ENCODE data around the gene TMCC1. TPM values are rescaled to one million over a fixed set of nuclear protein-coding genes. Genes with fewer than 3 reads are reported as not detected.

Gene TMCC1
- total RNA-seq, 2 experiments from 2014 or later, result 33.3 to 33.8 TPM

DNA sequence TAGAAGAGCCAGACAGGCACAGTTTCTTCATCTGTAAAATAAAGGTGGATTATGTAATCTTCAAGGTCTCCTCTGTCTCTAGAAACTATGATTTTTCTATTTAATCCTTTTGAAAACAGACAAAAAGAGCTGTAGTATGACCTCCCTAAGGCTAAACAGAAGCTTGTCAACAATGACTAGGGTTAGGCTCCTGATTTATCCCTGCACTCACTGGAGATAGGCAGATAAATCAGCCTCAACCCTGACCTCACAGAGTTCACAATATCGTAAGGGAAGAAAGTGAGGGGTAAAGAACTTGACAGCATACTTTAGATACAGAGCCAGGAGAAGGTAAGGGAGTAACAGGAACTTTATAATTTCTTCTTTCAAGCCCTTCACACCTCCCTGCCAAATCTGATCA, 124.8 kb downstream of the TMCC1 start:
- H3K36me3 Mint-ChIP-seq (ENCODE audit: low read depth), result peaks cover 6% of the 10 kb centered on the region

DNA sequence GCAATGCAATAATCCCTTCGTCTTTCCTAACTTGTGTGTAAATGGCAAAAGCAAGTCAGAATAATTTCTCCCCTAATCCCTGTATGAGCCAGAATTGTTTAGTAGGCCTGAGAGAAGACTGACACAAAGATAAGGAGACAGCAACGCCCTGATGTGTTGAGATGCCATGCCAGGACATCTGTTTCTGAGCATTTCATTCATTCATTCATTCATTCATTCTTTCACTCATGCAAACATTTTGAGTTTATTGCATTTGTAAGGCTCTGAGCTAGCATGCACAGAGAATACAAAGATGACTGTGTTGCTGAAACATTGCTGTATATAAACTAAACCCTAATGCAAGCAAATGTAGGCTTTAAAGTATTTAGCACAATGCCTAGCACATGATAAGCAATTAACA, 127.4 kb downstream of the TMCC1 start:
- Histone ChIP-seq H3K4me3 (ENCODE audit: low read length) (no peak overlapping the region), H3K27ac (ENCODE audit: low read depth in 1 of 2, low read length in 2 of 2) (no peak overlapping the region), H3K9me3 (ENCODE audit: control insufficient read depth in 1 of 2, insufficient read depth in 1 of 2, low read length in 2 of 2) (no peaks in the 10 kb centered on the region), H3K27me3 (ENCODE audit: control insufficient read depth in 1 of 2, insufficient read depth in 2 of 2, low read length in 2 of 2) (no peaks in the 10 kb centered on the region), H3K4me1 (ENCODE audit: insufficient read depth, low read length) (no peaks in the 10 kb centered on the region), H3K36me3 (ENCODE audit: insufficient read depth, low read length) (no peaks in the 10 kb centered on the region)
- H3K36me3 Mint-ChIP-seq (ENCODE audit: low read depth), result peaks cover 3% of the 10 kb centered on the region
- H3K9me3 Mint-ChIP-seq, result no peaks in the 10 kb centered on the region
- TF ChIP-seq, protein P1, sequence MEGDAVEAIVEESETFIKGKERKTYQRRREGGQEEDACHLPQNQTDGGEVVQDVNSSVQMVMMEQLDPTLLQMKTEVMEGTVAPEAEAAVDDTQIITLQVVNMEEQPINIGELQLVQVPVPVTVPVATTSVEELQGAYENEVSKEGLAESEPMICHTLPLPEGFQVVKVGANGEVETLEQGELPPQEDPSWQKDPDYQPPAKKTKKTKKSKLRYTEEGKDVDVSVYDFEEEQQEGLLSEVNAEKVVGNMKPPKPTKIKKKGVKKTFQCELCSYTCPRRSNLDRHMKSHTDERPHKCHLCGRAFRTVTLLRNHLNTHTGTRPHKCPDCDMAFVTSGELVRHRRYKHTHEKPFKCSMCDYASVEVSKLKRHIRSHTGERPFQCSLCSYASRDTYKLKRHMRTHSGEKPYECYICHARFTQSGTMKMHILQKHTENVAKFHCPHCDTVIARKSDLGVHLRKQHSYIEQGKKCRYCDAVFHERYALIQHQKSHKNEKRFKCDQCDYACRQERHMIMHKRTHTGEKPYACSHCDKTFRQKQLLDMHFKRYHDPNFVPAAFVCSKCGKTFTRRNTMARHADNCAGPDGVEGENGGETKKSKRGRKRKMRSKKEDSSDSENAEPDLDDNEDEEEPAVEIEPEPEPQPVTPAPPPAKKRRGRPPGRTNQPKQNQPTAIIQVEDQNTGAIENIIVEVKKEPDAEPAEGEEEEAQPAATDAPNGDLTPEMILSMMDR (IDR thresholded peaks at IDR 0.05), result no peak
- CTCF ChIA-PET, result no interaction called here
- POLR2A ChIA-PET, result no interaction called here
- intact Hi-C loops (cut with DNase I, micrococcal nuclease), result no loop called here
- no peak overlapping the region for H3K4me3 Mint-ChIP-seq
- H3K27ac Mint-ChIP-seq, result no peak overlapping the region
- no peaks in the 10 kb centered on the region for H3K27me3 Mint-ChIP-seq
- ATAC-seq (ENCODE audit: poor library complexity), result no peak
- no peak for DNase-seq
- peaks cover 5% of the 10 kb centered on the region for H3K4me1 Mint-ChIP-seq (ENCODE audit: low read depth)

More for the DNA sequence above, 124.8 kb downstream of the TMCC1 start:
- no peaks in the 10 kb centered on the region for H3K27me3 ChIP-seq (ENCODE audit: control insufficient read depth in 1 of 2, insufficient read depth in 2 of 2, low read length in 2 of 2)
- no peaks in the 10 kb centered on the region for H3K9me3 Mint-ChIP-seq
- no peaks in the 10 kb centered on the region for H3K27me3 Mint-ChIP-seq
- peaks cover 5% of the 10 kb centered on the region for H3K4me1 Mint-ChIP-seq (ENCODE audit: low read depth)
- no peaks in the 10 kb centered on the region for H3K4me1 ChIP-seq (ENCODE audit: insufficient read depth, low read length)
- DNase-seq (no peak), ATAC-seq (ENCODE audit: poor library complexity) (no peak)
- no peak overlapping the region for H3K4me3 Mint-ChIP-seq
- ChIA-PET CTCF (no interaction called here), POLR2A (no interaction called here)
- TF ChIP-seq, protein P1 (IDR thresholded peaks at IDR 0.05), result no peak
- intact Hi-C loops (cut with DNase I, micrococcal nuclease), result no loop called here
- H3K27ac Mint-ChIP-seq, result no peak overlapping the region
- H3K4me3 ChIP-seq (ENCODE audit: low read length), result no peak overlapping the region
- H3K9me3 ChIP-seq (ENCODE audit: control insufficient read depth in 1 of 2, insufficient read depth in 1 of 2, low read length in 2 of 2), result no peaks in the 10 kb centered on the region
- no peak overlapping the region for H3K27ac ChIP-seq (ENCODE audit: low read depth in 1 of 2, low read length in 2 of 2)
- no peaks in the 10 kb centered on the region for H3K36me3 ChIP-seq (ENCODE audit: insufficient read depth, low read length)

DNA sequence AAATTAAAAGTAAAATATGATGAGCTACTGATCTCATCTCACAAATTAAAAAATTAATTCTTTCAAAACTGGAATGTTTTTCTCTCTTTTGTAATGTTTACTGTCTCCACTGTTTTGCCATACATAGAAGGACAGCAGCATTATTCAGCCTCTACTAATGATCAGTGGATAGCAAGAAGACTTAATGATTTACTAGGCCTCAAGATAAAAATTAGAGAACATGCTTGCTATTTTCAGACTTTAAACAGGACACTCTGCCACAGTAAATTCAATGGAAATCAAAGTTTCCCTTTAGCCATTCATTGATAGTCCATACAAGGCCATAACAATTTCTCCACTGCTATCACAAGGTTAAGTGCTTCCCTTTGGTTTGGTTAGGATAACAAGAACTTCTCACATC, 129.4 kb downstream of the TMCC1 start:
- Mint-ChIP-seq H3K4me1 (ENCODE audit: low read depth) (peaks cover 5% of the 10 kb centered on the region), H3K9me3 (no peaks in the 10 kb centered on the region), H3K27me3 (no peaks in the 10 kb centered on the region), H3K36me3 (ENCODE audit: low read depth) (peaks cover 3% of the 10 kb centered on the region), H3K4me3 (no peak overlapping the region), H3K27ac (no peak overlapping the region)
- H3K4me1 ChIP-seq (ENCODE audit: insufficient read depth, low read length), result no peaks in the 10 kb centered on the region
- TF ChIP-seq, protein P1 (IDR thresholded peaks at IDR 0.05), result no peak
- H3K9me3 ChIP-seq (ENCODE audit: control insufficient read depth in 1 of 2, insufficient read depth in 1 of 2, low read length in 2 of 2), result no peaks in the 10 kb centered on the region
- intact Hi-C loops (cut with DNase I, micrococcal nuclease), result no loop called here
- DNase-seq (no peak), ATAC-seq (ENCODE audit: poor library complexity) (no peak)
- ChIA-PET POLR2A (no interaction called here), CTCF (interaction anchor here (1.2 kb wide), 1 partner anchor 130 kb away, joined by 3 read pairs; no protein-coding TSS in a partner anchor)
- no peaks in the 10 kb centered on the region for H3K36me3 ChIP-seq (ENCODE audit: insufficient read depth, low read length)
- no peaks in the 10 kb centered on the region for H3K27me3 ChIP-seq (ENCODE audit: control insufficient read depth in 1 of 2, insufficient read depth in 2 of 2, low read length in 2 of 2)
- no peak overlapping the region for H3K27ac ChIP-seq (ENCODE audit: low read depth in 1 of 2, low read length in 2 of 2)
- no peak overlapping the region for H3K4me3 ChIP-seq (ENCODE audit: low read length)
